Muscle layer of colon (tissue), 2 donors: ENCODE measurements around the gene RSF1.
A peak's percentile ranks its signal among the peaks of the same experiment; 100 is the strongest.
"Not testable (repeated sequence)": the region's sequence is repeated elsewhere in the genome, so short reads cannot be mapped to it uniquely, and the experiment has no call there.

Experiments
- H3K27ac ChIP-seq: one replicate; pipeline ENCODE4 v1.7.0; 2013; ENCODE audit warnings: low read depth, mild to moderate bottlenecking, low read length, moderate library complexity
- H3K27me3 ChIP-seq, 2 donors: one replicate each; pipeline ENCODE4 v1.7.0; 2013; ENCODE audit warnings: low read length in 2 of 2, mild to moderate bottlenecking in 2 of 2; ENCODE audit not compliant: insufficient read depth in 2 of 2, control insufficient read depth in 1 of 2
- H3K36me3 ChIP-seq: one replicate; pipeline ENCODE4 v1.7.0; 2013; ENCODE audit warnings: mild to moderate bottlenecking, low read length; ENCODE audit not compliant: insufficient read depth
- H3K4me1 ChIP-seq: one replicate; pipeline ENCODE4 v1.7.0; 2013; ENCODE audit warnings: mild to moderate bottlenecking, low read length; ENCODE audit not compliant: insufficient read depth
- H3K4me3 ChIP-seq, 2 donors: one replicate each; pipeline ENCODE4 v1.7.0; 2013; ENCODE audit warnings: low read length in 2 of 2, low read depth in 1 of 2, mild to moderate bottlenecking in 1 of 2, moderate library complexity in 1 of 2
- H3K9ac ChIP-seq: one replicate; pipeline ENCODE4 v1.7.0; 2013; ENCODE audit warnings: low read length
- H3K9me3 ChIP-seq: one replicate; pipeline ENCODE4 v1.7.0; 2013; ENCODE audit warnings: mild to moderate bottlenecking, low read length
- donor health status: abdominal sarcoma.
- donor health status: Adenocarcinoma of cecum.

RSF1 gene, protein sequence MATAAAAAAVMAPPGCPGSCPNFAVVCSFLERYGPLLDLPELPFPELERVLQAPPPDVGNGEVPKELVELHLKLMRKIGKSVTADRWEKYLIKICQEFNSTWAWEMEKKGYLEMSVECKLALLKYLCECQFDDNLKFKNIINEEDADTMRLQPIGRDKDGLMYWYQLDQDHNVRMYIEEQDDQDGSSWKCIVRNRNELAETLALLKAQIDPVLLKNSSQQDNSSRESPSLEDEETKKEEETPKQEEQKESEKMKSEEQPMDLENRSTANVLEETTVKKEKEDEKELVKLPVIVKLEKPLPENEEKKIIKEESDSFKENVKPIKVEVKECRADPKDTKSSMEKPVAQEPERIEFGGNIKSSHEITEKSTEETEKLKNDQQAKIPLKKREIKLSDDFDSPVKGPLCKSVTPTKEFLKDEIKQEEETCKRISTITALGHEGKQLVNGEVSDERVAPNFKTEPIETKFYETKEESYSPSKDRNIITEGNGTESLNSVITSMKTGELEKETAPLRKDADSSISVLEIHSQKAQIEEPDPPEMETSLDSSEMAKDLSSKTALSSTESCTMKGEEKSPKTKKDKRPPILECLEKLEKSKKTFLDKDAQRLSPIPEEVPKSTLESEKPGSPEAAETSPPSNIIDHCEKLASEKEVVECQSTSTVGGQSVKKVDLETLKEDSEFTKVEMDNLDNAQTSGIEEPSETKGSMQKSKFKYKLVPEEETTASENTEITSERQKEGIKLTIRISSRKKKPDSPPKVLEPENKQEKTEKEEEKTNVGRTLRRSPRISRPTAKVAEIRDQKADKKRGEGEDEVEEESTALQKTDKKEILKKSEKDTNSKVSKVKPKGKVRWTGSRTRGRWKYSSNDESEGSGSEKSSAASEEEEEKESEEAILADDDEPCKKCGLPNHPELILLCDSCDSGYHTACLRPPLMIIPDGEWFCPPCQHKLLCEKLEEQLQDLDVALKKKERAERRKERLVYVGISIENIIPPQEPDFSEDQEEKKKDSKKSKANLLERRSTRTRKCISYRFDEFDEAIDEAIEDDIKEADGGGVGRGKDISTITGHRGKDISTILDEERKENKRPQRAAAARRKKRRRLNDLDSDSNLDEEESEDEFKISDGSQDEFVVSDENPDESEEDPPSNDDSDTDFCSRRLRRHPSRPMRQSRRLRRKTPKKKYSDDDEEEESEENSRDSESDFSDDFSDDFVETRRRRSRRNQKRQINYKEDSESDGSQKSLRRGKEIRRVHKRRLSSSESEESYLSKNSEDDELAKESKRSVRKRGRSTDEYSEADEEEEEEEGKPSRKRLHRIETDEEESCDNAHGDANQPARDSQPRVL (N-terminal part only)

DNA sequence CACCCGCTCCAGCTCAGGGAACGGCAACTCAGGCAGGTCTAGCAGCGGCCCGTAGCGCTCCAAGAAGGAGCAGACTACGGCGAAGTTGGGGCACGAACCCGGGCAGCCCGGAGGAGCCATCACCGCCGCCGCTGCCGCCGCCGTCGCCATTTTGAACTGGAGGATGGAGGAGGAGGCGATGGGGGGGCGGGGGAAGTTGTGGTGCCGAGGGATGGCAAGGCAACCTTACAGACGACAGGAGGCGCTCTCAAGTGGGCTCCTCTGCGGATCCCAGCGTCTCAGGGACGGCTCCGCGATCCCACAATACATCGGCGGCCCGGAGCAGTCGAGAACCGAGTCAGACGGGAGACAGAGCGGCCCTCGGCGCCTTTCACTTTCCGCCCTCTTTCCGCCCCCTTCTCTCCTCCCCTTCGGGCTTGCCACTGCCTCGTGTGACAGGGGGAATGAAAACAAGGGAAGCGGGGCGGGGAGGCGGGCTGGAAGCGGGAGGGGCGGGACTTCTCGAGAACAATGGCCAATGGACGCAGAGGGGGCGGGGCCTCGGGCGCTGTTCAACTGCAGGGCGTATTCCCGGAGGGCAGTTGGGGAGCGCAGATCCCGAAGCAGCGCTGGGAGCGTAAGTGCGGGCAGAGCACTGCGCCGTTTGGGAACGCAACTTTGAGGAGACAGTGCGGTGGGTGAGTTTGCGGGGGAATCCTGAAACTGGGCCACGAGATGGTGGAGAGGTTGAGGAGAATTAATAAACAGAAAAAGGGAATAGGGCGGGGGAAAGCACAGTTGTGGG lies at the start of gene RSF1, which contains the start of gene AAMDC:
Gene RSF1 (minus strand): TSS at position 158 of the 784 bp plus-strand sequence. CDS start 8 bp downstream, at position 150.
Gene AAMDC (plus strand): TSS at position 580 of the 784 bp plus-strand sequence. CDS start 21,353 bp downstream, outside the sequence.
- no peaks in the 10 kb centered on the region for H3K9me3 ChIP-seq
- H3K27me3 ChIP-seq, result no peaks in the 10 kb centered on the region
- peak within 1 kb of the TSS; percentile 97 to 100 for H3K4me3 ChIP-seq
- H3K27ac ChIP-seq, result peak within 1 kb of the TSS; percentile 93
- peak within 1 kb of the TSS; percentile 94 for H3K9ac ChIP-seq
- no peaks in the 10 kb centered on the region for H3K36me3 ChIP-seq
- H3K4me1 ChIP-seq, result peaks cover 23% of the 10 kb centered on the region

DNA sequence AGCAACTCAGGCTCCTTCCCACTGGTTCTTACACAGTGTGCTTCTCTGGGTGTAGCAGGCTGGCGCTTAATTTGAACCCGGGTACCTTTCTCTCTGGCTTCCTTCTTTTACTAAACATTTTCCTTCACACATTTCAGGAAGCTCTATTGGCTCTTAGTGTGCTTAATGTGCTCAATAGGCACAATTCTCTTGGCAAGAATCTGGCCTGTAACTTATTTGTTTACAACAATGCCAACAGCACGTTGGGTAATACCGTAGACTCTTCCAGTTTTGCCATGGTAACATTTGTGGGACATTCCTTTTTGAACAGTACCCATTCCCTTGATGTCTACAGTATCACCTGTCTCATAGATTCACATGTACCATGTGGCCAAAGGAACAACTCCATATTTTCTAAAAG lies 48.2 kb upstream of the RSF1 start:
- Histone ChIP-seq H3K27me3 (no peaks in the 10 kb centered on the region), H3K36me3 (peaks cover 16% of the 10 kb centered on the region), H3K4me1 (no peaks in the 10 kb centered on the region), H3K9ac (no peak overlapping the region), H3K9me3 (no peaks in the 10 kb centered on the region), H3K27ac (no peak overlapping the region), H3K4me3 (no peak overlapping the region)

- no peaks in the 10 kb centered on the region for H3K4me1 ChIP-seq
- no peak overlapping the region for H3K4me3 ChIP-seq
- H3K9me3 ChIP-seq, result no peaks in the 10 kb centered on the region
- H3K27me3 ChIP-seq, result no peaks in the 10 kb centered on the region
- no peak overlapping the region for H3K9ac ChIP-seq
- H3K36me3 ChIP-seq, result peaks cover 9% of the 10 kb centered on the region
- H3K27ac ChIP-seq, result no peak overlapping the region
Measured at GRCh38 chr11:77866336-77866735, 45.8 kb upstream of the RSF1 start.

DNA sequence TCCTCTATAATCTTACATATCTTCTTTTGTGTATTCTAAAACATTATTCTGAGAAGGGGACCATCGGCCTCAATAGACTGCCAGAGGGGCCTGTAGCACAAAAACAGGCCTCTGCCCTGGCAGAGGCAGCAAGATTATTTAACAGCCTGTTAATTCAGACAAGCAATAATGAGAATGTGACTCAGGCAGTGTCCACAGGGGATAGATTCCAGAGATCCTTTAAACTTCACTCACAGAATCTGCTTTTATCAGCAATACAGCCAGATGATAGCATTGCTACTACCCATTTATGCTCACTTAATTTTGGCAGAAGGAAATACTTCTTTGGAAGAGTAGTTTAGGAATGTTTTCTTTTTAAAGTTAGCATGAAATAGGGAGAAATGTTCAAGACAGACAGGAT lies 45.3 kb upstream of the RSF1 start:
- Histone ChIP-seq H3K27ac (no peak overlapping the region), H3K36me3 (peaks cover 8% of the 10 kb centered on the region), H3K9me3 (no peaks in the 10 kb centered on the region), H3K4me3 (no peak overlapping the region), H3K27me3 (no peaks in the 10 kb centered on the region), H3K9ac (no peak overlapping the region), H3K4me1 (no peaks in the 10 kb centered on the region)

DNA sequence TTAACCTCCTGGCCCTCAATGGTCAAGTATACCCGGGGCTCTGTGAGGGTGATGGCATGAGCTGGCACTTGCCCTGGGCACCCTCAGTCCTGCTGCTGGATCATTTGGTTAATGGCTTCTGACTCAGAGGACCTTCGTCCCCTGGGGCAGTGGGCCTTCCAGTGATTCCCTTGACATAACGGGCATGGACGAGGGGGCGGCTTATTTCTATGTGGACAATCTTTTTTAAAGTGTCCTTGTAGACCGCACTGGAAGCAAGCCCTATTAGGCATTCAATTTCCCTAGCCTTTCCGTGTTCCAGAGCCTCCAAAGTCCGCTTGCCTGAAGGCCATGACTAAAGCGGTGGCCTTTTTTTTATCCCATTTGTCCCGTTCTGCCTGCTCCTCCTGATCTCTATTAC lies 40.9 kb upstream of the RSF1 start:
- H3K9ac ChIP-seq, H3K27ac ChIP-seq, H3K4me1 ChIP-seq, H3K4me3 ChIP-seq, H3K9me3 ChIP-seq, H3K27me3 ChIP-seq, H3K36me3 ChIP-seq: not testable (repeated sequence)

DNA sequence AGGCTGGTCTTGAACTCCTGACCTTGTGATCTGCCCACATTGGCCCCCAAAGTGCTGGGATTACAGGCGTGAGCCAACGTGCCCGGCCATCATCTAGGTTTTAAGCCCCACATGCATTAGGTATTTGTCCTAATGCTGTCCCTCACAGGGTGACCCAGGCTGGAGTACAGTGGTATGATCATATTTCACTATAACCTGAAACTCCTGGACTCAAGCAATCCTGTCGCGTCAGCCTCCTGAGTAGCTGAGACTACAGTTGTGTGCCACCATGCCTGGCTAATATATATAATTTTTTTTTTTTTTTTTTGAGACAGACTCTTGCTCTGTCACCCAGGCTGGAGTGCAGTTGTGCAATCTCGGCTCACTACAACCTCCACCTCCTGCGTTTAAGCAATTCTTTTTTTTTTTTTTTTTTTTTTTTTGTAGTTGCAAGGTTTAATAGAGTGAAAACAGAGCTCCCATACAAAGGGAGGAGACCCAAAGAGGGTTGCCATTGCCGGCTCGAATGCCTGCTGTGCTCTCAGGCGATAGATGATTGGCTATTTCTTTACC lies 37.5 kb upstream of the RSF1 start:
- H3K4me1 ChIP-seq, H3K4me3 ChIP-seq, H3K27me3 ChIP-seq, H3K9ac ChIP-seq, H3K27ac ChIP-seq, H3K9me3 ChIP-seq: not testable (repeated sequence)
- H3K36me3 ChIP-seq, result peaks cover 16% of the 10 kb centered on the region

GRCh38 chr11:77854838-77855237 lies 34.3 kb upstream of the RSF1 start:
- no peaks in the 10 kb centered on the region for H3K4me1 ChIP-seq
- H3K36me3 ChIP-seq, result peaks cover 20% of the 10 kb centered on the region
- H3K9ac ChIP-seq, result no peak overlapping the region
- H3K27ac ChIP-seq, result no peak overlapping the region
- H3K9me3 ChIP-seq, result no peaks in the 10 kb centered on the region
- no peaks in the 10 kb centered on the region for H3K27me3 ChIP-seq
- H3K4me3 ChIP-seq, result no peak overlapping the region

GRCh38 chr11:77851503-77851902 lies 31.0 kb upstream of the RSF1 start:
- no peak overlapping the region for H3K9ac ChIP-seq
- peaks cover 25% of the 10 kb centered on the region for H3K36me3 ChIP-seq
- no peaks in the 10 kb centered on the region for H3K9me3 ChIP-seq
- H3K27ac ChIP-seq, result no peak overlapping the region
- no peak overlapping the region for H3K4me3 ChIP-seq
- no peaks in the 10 kb centered on the region for H3K27me3 ChIP-seq
- H3K4me1 ChIP-seq, result no peaks in the 10 kb centered on the region

DNA sequence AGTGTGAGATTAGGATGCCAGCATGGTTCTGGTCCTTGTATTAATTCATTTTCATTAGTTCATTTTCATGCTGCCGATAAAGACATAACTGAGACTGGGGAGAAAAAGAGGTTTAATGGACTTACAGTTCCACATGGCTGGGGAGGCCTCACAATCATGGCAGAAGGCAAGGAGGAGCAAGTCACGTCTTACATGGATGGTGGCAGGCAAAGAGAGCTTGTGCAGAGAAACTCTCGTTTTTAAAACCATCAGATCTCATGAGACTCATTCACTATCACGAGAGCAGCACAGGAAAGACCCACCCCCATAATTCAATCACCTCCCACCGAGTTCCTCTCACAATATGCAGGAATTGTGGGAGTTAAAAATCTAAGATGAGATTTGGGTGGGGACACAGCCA lies 23.2 kb upstream of the RSF1 start:
- not testable (repeated sequence) for H3K4me3 ChIP-seq, H3K4me1 ChIP-seq

GRCh38 chr11:77842441-77843121 lies 22.1 kb upstream of the RSF1 start:
- H3K36me3 ChIP-seq, result peaks cover 24% of the 10 kb centered on the region
- H3K4me3 ChIP-seq, result no peak overlapping the region

More for the DNA sequence above, 23.2 kb upstream of the RSF1 start:
- not testable (repeated sequence) for H3K27ac ChIP-seq, H3K9ac ChIP-seq, H3K27me3 ChIP-seq, H3K9me3 ChIP-seq
- peaks cover 29% of the 10 kb centered on the region for H3K36me3 ChIP-seq

More at GRCh38 chr11:77842441-77843121, 22.1 kb upstream of the RSF1 start:
- Histone ChIP-seq H3K9ac (no peak overlapping the region), H3K27me3 (no peaks in the 10 kb centered on the region), H3K27ac (no peak overlapping the region), H3K4me1 (no peaks in the 10 kb centered on the region), H3K9me3 (no peaks in the 10 kb centered on the region)
